Stimulated activated CD4-positive, alpha-beta T cell treated with anti-CD3 and anti-CD28 coated beads, Interleukin-2, amount 100 ng/mL, for 24 hours (primary cell): Measurements from ENCODE around the gene LENG1.
A peak's percentile ranks its signal among the peaks of the same experiment; 100 is the strongest.
"Not testable (repeated sequence)": the region's sequence is repeated elsewhere in the genome, so short reads cannot be mapped to it uniquely, and the experiment has no call there.

Experiments
- DNase-seq, 2 donors: peaks; one replicate each; pipeline ENCODE4 v3.0.0-alpha.2; 2020

The LENG1 gene

GRCh38 chr19:54159352-54160181, at the start of gene LENG1:
LENG1 (minus strand) TSS chr19:54159721; CDS start chr19:54159695, 26 bp downstream.
- DNase-seq = peak; percentile 96 to 98

GRCh38 chr19:54208784-54209057, 49.2 kb upstream of the LENG1 start:
- DNase-seq = peak in 1 of 2 donors; percentile 44

- DNase-seq = peak; percentile 58 to 66
Observed at GRCh38 chr19:54207983-54208783, 48.7 kb upstream of the LENG1 start.

- peak in 1 of 2 donors; percentile 33 for DNase-seq
Observed at GRCh38 chr19:54207676-54207982, 48.1 kb upstream of the LENG1 start.

- DNase-seq = not testable (repeated sequence)
Observed at GRCh38 chr19:54207193-54207592, 47.7 kb upstream of the LENG1 start.

GRCh38 chr19:54206831-54207177, 47.3 kb upstream of the LENG1 start:
- no peak for DNase-seq

- no peak for DNase-seq
Observed at GRCh38 chr19:54206030-54206830, 46.7 kb upstream of the LENG1 start.

GRCh38 chr19:54204767-54205468, 45.4 kb upstream of the LENG1 start:
- no peak for DNase-seq

GRCh38 chr19:54203151-54203611, 43.7 kb upstream of the LENG1 start:
- no peak for DNase-seq

GRCh38 chr19:54201980-54202379, 42.5 kb upstream of the LENG1 start:
- no peak for DNase-seq

GRCh38 chr19:54201172-54201701, 41.7 kb upstream of the LENG1 start:
- DNase-seq = no peak

- no peak for DNase-seq
Observed at GRCh38 chr19:54199401-54199800, 39.9 kb upstream of the LENG1 start.

GRCh38 chr19:54197121-54197520, 37.6 kb upstream of the LENG1 start:
- no peak for DNase-seq

GRCh38 chr19:54196536-54196935, 37.0 kb upstream of the LENG1 start:
- DNase-seq = no peak

- not testable (repeated sequence) for DNase-seq
Observed at GRCh38 chr19:54194463-54194862, 34.9 kb upstream of the LENG1 start.

- DNase-seq = no peak
Observed at GRCh38 chr19:54193011-54193410, 33.5 kb upstream of the LENG1 start.

- DNase-seq = no peak
Observed at GRCh38 chr19:54191811-54192453, 32.4 kb upstream of the LENG1 start.

GRCh38 chr19:54191011-54191810, 31.7 kb upstream of the LENG1 start, which contains the start of gene TSEN34:
TSEN34 (plus strand) TSS chr19:54191308; CDS start chr19:54191365, 57 bp downstream.
- DNase-seq = peak; percentile 86 to 88

GRCh38 chr19:54190503-54191010, 31.0 kb upstream of the LENG1 start:
- peak; percentile 100 for DNase-seq

GRCh38 chr19:54189735-54190502, 30.4 kb upstream of the LENG1 start:
- DNase-seq = peak; percentile 100
